ENCODE data around the gene PRSS36. TPM values are rescaled to one million over a fixed set of nuclear protein-coding genes. Genes with fewer than 3 reads are reported as not detected.
"Not testable (repeated sequence)": the region's sequence is repeated elsewhere in the genome, so short reads cannot be mapped to it uniquely, and the experiment has no call there.

PRSS36 gene
- total and polyA plus RNA-seq, 12 donors = 0.30 to 3.4 (median 1.3) TPM

DNA sequence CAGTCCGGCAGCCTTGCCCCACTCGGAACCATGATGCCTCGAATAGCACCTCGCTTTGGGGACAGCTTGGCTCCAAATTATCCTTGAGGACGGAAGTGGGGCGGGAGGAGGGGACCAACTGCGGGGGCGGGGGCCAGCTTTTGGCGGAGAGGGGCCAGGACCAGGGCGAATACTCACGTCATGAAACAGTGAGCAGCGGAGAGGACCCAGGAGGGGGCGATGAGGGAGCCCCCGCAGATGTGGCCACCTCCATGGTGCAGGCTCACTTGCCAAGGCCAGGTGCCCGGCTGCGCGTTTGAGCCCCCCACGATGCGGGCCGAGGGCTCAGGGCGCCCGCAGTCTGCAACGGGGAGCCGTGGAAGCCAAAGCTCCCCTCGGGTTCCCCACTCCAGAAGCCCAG, 970 bp downstream of the PRSS36 start:
- intact Hi-C loops (cut with DNase I) = loop anchor here in 4 of 10 donors (10.0 kb wide), 2 partner anchors 154 to 164 kb away; partner anchors contain the start of gene HSD3B7 (in 2 of the 4)
- Histone ChIP-seq H3K27ac (peak overlapping the region in 1 of 10 donors; percentile 64), H3K4me1 (peaks cover 0 to 15% (median 0%) of the 10 kb centered on the region in 9 donors), H3K4me3 (peak overlapping the region in 1 of 10 donors; percentile 16), H3K36me3 (no peaks in the 10 kb centered on the region), H3K27me3 (peaks cover 0 to 25% (median 13%) of the 10 kb centered on the region in 7 donors), H3K9me3 (no peaks in the 10 kb centered on the region)
- DNase-seq (no peak), ATAC-seq (no peak)
- TF ChIP-seq, protein P1, sequence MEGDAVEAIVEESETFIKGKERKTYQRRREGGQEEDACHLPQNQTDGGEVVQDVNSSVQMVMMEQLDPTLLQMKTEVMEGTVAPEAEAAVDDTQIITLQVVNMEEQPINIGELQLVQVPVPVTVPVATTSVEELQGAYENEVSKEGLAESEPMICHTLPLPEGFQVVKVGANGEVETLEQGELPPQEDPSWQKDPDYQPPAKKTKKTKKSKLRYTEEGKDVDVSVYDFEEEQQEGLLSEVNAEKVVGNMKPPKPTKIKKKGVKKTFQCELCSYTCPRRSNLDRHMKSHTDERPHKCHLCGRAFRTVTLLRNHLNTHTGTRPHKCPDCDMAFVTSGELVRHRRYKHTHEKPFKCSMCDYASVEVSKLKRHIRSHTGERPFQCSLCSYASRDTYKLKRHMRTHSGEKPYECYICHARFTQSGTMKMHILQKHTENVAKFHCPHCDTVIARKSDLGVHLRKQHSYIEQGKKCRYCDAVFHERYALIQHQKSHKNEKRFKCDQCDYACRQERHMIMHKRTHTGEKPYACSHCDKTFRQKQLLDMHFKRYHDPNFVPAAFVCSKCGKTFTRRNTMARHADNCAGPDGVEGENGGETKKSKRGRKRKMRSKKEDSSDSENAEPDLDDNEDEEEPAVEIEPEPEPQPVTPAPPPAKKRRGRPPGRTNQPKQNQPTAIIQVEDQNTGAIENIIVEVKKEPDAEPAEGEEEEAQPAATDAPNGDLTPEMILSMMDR (IDR thresholded peaks at IDR 0.05) = no peak
- WGBS, 2 donors = 72 to 77% methylated on average over 25 of the region's 25 CpGs

DNA sequence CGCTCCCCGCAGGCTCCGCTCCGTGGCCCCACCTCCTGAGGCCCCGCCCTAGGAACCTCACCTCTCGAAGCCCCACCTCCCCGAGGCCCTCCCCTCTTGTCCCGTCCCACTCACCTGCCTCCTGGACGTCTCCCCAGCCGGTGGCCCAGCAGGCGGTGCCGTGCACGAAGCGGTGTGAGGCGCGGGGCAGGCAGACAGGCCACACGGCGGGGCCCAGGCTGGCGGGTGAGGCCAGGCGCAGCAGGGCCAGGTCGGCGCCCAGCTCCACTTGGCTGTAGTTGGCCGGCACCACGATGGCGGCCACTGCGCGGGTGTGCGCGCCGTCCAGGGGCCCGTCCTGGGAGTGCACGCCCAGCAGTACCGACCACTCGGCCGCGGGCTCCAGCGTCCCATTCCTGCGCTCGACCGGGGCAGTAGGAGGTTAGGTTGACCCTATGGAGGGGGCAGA, 1.6 kb downstream of the PRSS36 start:
- peak in 3 of 8 donors; percentile 18 to 20 (median 20) for ATAC-seq
- H3K4me3 ChIP-seq = peak overlapping the region in 1 of 10 donors; percentile 11
- H3K9me3 ChIP-seq = no peaks in the 10 kb centered on the region
- H3K27ac ChIP-seq = no peak overlapping the region
- TF ChIP-seq, protein P1 (IDR thresholded peaks at IDR 0.05) = no peak
- peaks cover 0 to 15% (median 0%) of the 10 kb centered on the region in 9 donors for H3K4me1 ChIP-seq
- DNase-seq = no peak
- H3K27me3 ChIP-seq = peaks cover 0 to 25% (median 13%) of the 10 kb centered on the region in 7 donors
- intact Hi-C loops (cut with DNase I) = loop anchor here in 4 of 10 donors (10.0 kb wide), 2 partner anchors 154 to 164 kb away; partner anchors contain the start of gene HSD3B7 (in 2 of the 4)
- 9 to 15% methylated on average over 40 of the region's 40 CpGs for WGBS, 2 donors
- no peaks in the 10 kb centered on the region for H3K36me3 ChIP-seq

GRCh38 chr16:31147574-31147973, 2.3 kb downstream of the PRSS36 start:
- Histone ChIP-seq H3K9me3 (no peaks in the 10 kb centered on the region), H3K27me3 (peaks cover 0 to 25% (median 13%) of the 10 kb centered on the region in 7 donors), H3K27ac (no peak overlapping the region), H3K4me3 (no peak overlapping the region), H3K4me1 (peaks cover 0 to 22% (median 3%) of the 10 kb centered on the region in 9 donors), H3K36me3 (no peaks in the 10 kb centered on the region)
- TF ChIP-seq, protein P1 (IDR thresholded peaks at IDR 0.05) = no peak
- 92 to 93% methylated on average over 3 of the region's 3 CpGs for WGBS, 2 donors
- intact Hi-C loops (cut with DNase I) = loop anchor here in 4 of 10 donors (10.0 kb wide), 2 partner anchors 153 to 163 kb away; partner anchors contain the start of gene HSD3B7 (in 2 of the 4)
- no peak for ATAC-seq
- no peak for DNase-seq

- intact Hi-C loops (cut with DNase I) = loop anchor here in 4 of 10 donors (10.0 kb wide), 2 partner anchors 151 to 161 kb away; partner anchors contain the start of gene HSD3B7 (in 2 of the 4)
- no peaks in the 10 kb centered on the region for H3K9me3 ChIP-seq
- H3K4me1 ChIP-seq = peaks cover 0 to 28% (median 15%) of the 10 kb centered on the region in 9 donors
- TF ChIP-seq, protein P1 (IDR thresholded peaks at IDR 0.05) = no peak
- DNase-seq (no peak), ATAC-seq (no peak)
- 74 to 82% methylated on average over 12 of the region's 12 CpGs for WGBS, 2 donors
- H3K27ac ChIP-seq = no peak overlapping the region
- H3K4me3 ChIP-seq = no peak overlapping the region
- no peaks in the 10 kb centered on the region for H3K36me3 ChIP-seq
- H3K27me3 ChIP-seq = peaks cover 0 to 25% (median 13%) of the 10 kb centered on the region in 7 donors
These were observed 4.4 kb downstream of the PRSS36 start for GRCh38 chr16:31145398-31145990.

- Histone ChIP-seq H3K27me3 (peaks cover 0 to 22% (median 13%) of the 10 kb centered on the region in 7 donors), H3K4me1 (peaks cover 0 to 21% (median 15%) of the 10 kb centered on the region in 9 donors)
- H3K4me3 ChIP-seq, DNase-seq, H3K36me3 ChIP-seq, ATAC-seq, H3K27ac ChIP-seq, H3K9me3 ChIP-seq: not testable (repeated sequence)
- 92 to 93% methylated on average over 7 of the region's 7 CpGs for WGBS, 2 donors
- intact Hi-C loops (cut with DNase I) = loop anchor here in 8 of 10 donors (5.0 to 10.0 kb wide), 7 partner anchors 37 to 160 kb away; partner anchors contain the start of genes BCKDK (in 4 of the 8), HSD3B7 (in 4 of the 8), FUS (in 1 of the 8) and STX4 (in 1 of the 8)
These were observed 5.4 kb downstream of the PRSS36 start for GRCh38 chr16:31144418-31144817.

Data from heart right ventricle (tissue), 16 donors.